Activated CD4-positive, alpha-beta T cell treated with anti-CD3 and anti-CD28 coated beads, Interleukin-2, amount 50 U/mL, for 1 hour (primary cell): ENCODE measurements around the gene POU3F3.

Experiments used
- DNase-seq: peaks from one replicate; pipeline ENCODE4 v3.0.0-alpha.2; 2020

The POU3F3 gene

GRCh38 chr2:104862058-104862941, 8.4 kb downstream of the POU3F3 start:
- no peak for DNase-seq

- DNase-seq: no peak
Measured at GRCh38 chr2:104863146-104863467, 9.2 kb downstream of the POU3F3 start.

- DNase-seq: no peak
Measured at GRCh38 chr2:104863468-104864279, 9.8 kb downstream of the POU3F3 start.

GRCh38 chr2:104864280-104865095, 10.6 kb downstream of the POU3F3 start:
- DNase-seq: no peak

- no peak for DNase-seq
Measured at GRCh38 chr2:104865096-104865470, 11.2 kb downstream of the POU3F3 start.

GRCh38 chr2:104866122-104866864, 12.4 kb downstream of the POU3F3 start:
- DNase-seq: no peak

- DNase-seq: no peak
Measured at GRCh38 chr2:104866883-104867812, 13.2 kb downstream of the POU3F3 start.

- no peak for DNase-seq
Measured at GRCh38 chr2:104867813-104868504, 14.0 kb downstream of the POU3F3 start.

GRCh38 chr2:104868505-104868866, 14.6 kb downstream of the POU3F3 start:
- no peak for DNase-seq

GRCh38 chr2:104870100-104870975, 16.4 kb downstream of the POU3F3 start:
- no peak for DNase-seq

- no peak for DNase-seq
Measured at GRCh38 chr2:104871649-104871971, 17.7 kb downstream of the POU3F3 start.

GRCh38 chr2:104871972-104872865, 18.3 kb downstream of the POU3F3 start:
- no peak for DNase-seq

GRCh38 chr2:104872866-104873688, 19.2 kb downstream of the POU3F3 start:
- no peak for DNase-seq

- DNase-seq: no peak
Measured at GRCh38 chr2:104873689-104874054, 19.8 kb downstream of the POU3F3 start.

- DNase-seq: no peak
Measured at GRCh38 chr2:104874230-104874629, 20.3 kb downstream of the POU3F3 start.

GRCh38 chr2:104875262-104875661, 21.3 kb downstream of the POU3F3 start:
- no peak for DNase-seq

GRCh38 chr2:104876606-104877570, 23.0 kb downstream of the POU3F3 start:
- DNase-seq: no peak
